Osteocyte (in vitro differentiated cells): ENCODE results near the gene PERP. TPM values are rescaled to one million over a fixed set of nuclear protein-coding genes. Genes with fewer than 3 reads are reported as not detected.

ENCODE experiments used
- DNase-seq: peaks from one replicate; pipeline ENCODE4 v3.0.0; 2021; ENCODE audit warnings: mixed read lengths; ENCODE audit not compliant: unreplicated experiment; ENCODE audit errors: extremely low spot score
- H3K27ac Mint-ChIP-seq: one replicate; pipeline ENCODE4 v1.8.0; 2021; ENCODE audit warnings: mild to moderate bottlenecking, mixed read lengths; ENCODE audit not compliant: unreplicated experiment
- H3K27me3 Mint-ChIP-seq: one replicate; pipeline ENCODE4 v1.8.0; 2021; ENCODE audit warnings: mixed read lengths; ENCODE audit not compliant: unreplicated experiment
- H3K36me3 Mint-ChIP-seq: one replicate; pipeline ENCODE4 v1.8.0; 2021; ENCODE audit warnings: mixed read lengths; ENCODE audit not compliant: unreplicated experiment
- H3K4me1 Mint-ChIP-seq: one replicate; pipeline ENCODE4 v1.8.0; 2021; ENCODE audit warnings: mixed read lengths; ENCODE audit not compliant: unreplicated experiment
- H3K4me3 Mint-ChIP-seq: one replicate; pipeline ENCODE4 v1.8.0; 2021; ENCODE audit warnings: mild to moderate bottlenecking, moderate library complexity, mixed read lengths; ENCODE audit not compliant: unreplicated experiment
- H3K9me3 Mint-ChIP-seq: one replicate; pipeline ENCODE4 v1.8.0; 2021; ENCODE audit warnings: mixed read lengths; ENCODE audit not compliant: unreplicated experiment
- CTCF ChIP-seq: fragments of 200-600 bp; sonication (generic); IDR thresholded peaks from 2 replicates; pipeline ENCODE4 v1.5.0; 2021; ENCODE audit warnings: antibody characterized with exemption, mild to moderate bottlenecking, moderate library complexity
- total RNA-seq: library from RNA; stranded (reverse); gene quantifications from 2 replicates; pipeline ENCODE4 v1.2.1, GENCODE V29; 2021

The PERP gene
- total RNA-seq, 1 donor from 2014 or later, result 26.0 TPM

GRCh38 chr6:138109042-138109997 is 2.1 kb upstream of the PERP start:
- Mint-ChIP-seq H3K4me1 (peaks cover 26% of the 10 kb centered on the region), H3K9me3 (no peaks in the 10 kb centered on the region), H3K27me3 (peaks cover 20% of the 10 kb centered on the region), H3K27ac (no peak overlapping the region), H3K4me3 (no peak overlapping the region), H3K36me3 (no peaks in the 10 kb centered on the region)
- peak; percentile 97 for TF ChIP-seq CTCF
- DNase-seq, result peak; percentile 90

GRCh38 chr6:138107752-138108592 is 753 bp upstream of the PERP start:
- H3K9me3 Mint-ChIP-seq, result no peaks in the 10 kb centered on the region
- TF ChIP-seq CTCF, result no peak
- no peaks in the 10 kb centered on the region for H3K36me3 Mint-ChIP-seq
- H3K27ac Mint-ChIP-seq, result peak overlapping the region; percentile 55
- H3K4me3 Mint-ChIP-seq, result peak overlapping the region; percentile 82
- peaks cover 16% of the 10 kb centered on the region for H3K27me3 Mint-ChIP-seq
- DNase-seq, result no peak
- peaks cover 26% of the 10 kb centered on the region for H3K4me1 Mint-ChIP-seq

- H3K27ac Mint-ChIP-seq, result peak overlapping the region; percentile 88
- no peak for TF ChIP-seq CTCF
- no peaks in the 10 kb centered on the region for H3K36me3 Mint-ChIP-seq
- H3K4me3 Mint-ChIP-seq, result peak overlapping the region; percentile 88
- H3K27me3 Mint-ChIP-seq, result peaks cover 15% of the 10 kb centered on the region
- no peak for DNase-seq
- H3K4me1 Mint-ChIP-seq, result peaks cover 28% of the 10 kb centered on the region
- H3K9me3 Mint-ChIP-seq, result no peaks in the 10 kb centered on the region
These were observed 548 bp downstream of the PERP start for GRCh38 chr6:138106665-138107077.

DNA sequence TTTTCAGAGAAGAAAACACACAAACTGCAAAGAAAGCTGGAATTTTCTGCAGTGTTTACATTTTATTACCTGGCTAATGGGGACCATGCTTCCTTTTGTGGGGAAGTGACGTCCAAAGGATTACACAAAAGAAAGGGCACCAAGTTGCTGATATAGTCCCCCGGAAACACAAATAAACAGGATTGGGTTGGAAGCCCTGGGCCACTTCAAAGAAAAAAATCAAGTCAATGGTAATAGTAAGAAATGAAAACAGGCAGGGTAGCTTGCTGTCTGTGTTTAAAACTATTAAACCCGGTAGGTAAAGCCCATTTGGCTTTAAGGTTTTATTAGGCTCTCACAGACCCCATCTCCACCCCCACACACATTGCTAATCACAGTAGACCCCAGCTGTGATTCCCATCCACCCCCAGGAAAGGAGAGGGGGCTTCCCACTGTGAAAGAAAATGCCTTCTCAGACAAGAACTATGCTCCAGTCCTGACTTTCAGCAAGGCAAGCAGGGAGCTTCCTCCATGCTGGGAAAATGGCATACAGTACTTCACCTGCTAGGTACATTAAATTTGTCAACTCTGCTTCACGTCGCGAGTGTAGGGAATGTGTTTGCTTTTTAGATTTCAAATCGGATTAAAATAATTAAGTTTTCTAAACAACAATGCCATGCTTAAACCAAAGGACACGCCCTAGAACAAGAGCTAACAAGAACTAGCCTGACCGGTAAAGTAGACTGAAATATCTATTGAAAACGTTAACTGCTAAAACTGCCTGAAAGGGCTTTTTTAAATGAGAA is 1.1 kb downstream of the PERP start:
- DNase-seq, result no peak
- no peak for TF ChIP-seq CTCF
- H3K27me3 Mint-ChIP-seq, result peaks cover 9% of the 10 kb centered on the region
- no peaks in the 10 kb centered on the region for H3K9me3 Mint-ChIP-seq
- H3K4me1 Mint-ChIP-seq, result peaks cover 29% of the 10 kb centered on the region
- peak overlapping the region; percentile 88 for H3K27ac Mint-ChIP-seq
- H3K36me3 Mint-ChIP-seq, result peaks cover 2% of the 10 kb centered on the region
- peak overlapping the region; percentile 88 for H3K4me3 Mint-ChIP-seq
